ENCODE results near the gene FLII.

Gene FLII

DNA sequence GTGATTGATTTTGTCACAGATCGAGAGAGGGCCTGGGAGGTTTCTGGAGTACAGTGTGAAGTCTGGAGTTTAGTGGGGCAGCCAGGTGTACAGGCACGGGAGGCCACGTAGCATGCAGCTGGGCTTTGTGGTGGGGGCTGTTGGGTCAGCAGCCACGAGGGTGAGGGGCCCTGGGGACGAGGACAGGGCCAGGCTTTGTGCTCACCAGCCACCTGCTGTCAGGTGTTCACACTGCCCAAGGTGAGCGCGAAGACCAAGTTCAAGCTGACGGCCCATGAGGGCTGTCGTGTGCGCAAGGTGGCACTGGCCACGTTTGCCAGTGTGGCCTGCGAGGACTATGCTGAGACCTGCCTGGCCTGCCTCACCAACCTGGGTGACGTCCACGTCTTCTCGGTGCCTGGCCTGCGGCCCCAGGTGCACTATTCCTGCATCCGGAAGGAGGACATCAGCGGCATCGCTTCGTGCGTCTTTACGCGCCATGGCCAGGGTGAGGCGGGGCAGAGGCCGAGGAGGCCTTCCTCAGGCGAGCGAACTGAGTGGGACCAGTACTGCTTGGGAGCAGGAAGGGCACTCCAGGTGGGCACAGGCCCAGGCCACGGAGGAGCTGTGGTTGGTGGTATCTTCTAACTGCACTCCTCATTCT, 17.2 kb downstream of the FLII start:
- ATAC-seq: no peak

- no peak for ATAC-seq
These were observed 18.1 kb downstream of the FLII start for GRCh38 chr17:18240449-18240848.

- no peak for ATAC-seq
These were observed 20.2 kb downstream of the FLII start for GRCh38 chr17:18238299-18238698.

- ATAC-seq: no peak
These were observed 21.1 kb downstream of the FLII start for GRCh38 chr17:18237461-18237860.

GRCh38 chr17:18236494-18236893, 22.0 kb downstream of the FLII start:
- no peak for ATAC-seq

- ATAC-seq: peak; percentile 57 to 58
These were observed 22.7 kb downstream of the FLII start for GRCh38 chr17:18235743-18236256.

DNA sequence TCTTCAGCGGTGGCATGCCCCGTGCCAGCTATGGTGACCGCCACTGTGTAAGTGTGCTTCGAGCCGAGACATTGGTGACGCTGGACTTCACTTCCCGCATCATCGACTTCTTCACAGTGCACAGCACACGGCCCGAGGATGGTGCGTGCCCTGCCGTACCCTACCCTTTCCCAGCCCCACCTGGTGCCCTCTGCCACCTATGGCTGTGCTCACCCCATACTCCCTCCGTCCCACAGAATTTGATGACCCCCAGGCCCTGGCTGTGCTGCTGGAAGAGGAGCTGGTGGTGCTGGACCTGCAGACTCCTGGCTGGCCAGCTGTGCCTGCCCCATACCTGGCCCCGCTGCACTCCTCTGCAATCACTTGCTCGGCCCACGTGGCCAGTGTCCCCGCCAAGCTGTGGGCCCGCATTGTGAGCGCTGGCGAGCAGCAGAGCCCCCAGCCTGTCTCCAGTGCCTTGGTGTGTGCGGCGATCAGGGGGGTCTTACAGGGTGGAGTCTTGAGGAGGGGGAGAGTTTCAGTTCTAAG, 23.6 kb downstream of the FLII start:
- no peak for ATAC-seq

- no peak for ATAC-seq
These were observed 24.6 kb downstream of the FLII start for GRCh38 chr17:18233803-18234518.

- no peak for ATAC-seq
These were observed 27.4 kb downstream of the FLII start for GRCh38 chr17:18231164-18231563.

DNA sequence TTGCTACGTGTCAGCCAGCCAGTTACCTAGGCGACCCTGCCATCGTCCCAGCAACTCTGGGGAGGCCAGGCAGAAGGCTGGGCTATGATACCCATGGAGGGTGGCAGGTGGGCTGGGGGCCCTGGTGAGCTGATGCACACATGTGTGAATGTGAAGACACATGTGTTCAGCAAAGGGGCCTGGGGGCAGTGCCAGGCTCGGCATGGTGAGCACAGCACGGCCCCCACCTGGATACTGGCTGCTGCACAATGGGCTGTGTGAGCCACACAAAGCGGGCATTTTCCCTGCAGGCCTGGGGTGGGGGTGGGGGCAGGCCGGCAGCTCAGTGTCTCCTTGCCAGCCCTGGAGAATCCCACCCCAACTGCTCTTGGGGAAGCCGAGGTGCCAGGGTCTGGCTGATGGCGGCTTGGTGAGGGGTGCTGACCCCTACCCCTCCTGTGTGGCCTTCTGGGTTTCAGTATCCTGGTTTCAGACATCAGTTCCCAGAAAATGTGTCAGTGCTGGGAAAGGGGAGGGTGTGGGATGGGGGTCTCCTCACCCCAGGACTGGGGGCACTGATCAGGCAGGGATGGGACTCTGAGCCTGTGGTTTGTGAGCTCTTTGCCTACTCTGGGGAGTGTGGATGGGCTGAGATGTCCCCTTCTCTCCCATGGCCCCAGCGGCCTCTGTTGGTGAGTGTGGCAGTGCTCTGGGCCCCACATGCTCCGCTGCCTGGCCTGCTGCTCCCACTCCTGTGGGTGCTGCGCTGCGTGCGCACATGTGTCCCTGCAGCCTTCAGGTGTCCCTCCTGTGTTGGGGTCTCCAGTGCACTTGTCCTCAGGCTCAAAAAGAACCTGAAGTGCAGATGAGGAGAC, 28.0 kb downstream of the FLII start:
- no peak for ATAC-seq

DNA sequence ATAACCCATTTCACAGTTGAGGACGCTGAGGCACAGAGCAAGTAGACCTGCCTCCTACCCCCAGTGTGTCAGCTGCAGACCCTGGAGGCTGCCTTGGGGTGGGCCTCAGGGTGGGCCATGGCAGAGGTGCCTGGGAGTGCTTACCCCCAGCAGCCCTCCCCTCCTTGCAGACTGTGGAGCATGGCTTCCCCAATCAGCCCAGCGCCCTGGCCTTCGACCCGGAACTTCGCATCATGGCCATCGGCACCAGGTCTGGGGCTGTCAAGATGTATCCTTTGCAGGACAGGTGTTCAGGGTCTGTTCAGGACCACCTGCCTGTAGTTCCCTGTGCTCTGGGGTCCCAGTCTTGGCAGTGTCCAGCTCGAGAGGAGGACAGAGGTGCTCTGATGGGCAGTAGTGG, 28.8 kb downstream of the FLII start:
- no peak for ATAC-seq

GRCh38 chr17:18229254-18229653, 29.3 kb downstream of the FLII start:
- no peak for ATAC-seq

DNA sequence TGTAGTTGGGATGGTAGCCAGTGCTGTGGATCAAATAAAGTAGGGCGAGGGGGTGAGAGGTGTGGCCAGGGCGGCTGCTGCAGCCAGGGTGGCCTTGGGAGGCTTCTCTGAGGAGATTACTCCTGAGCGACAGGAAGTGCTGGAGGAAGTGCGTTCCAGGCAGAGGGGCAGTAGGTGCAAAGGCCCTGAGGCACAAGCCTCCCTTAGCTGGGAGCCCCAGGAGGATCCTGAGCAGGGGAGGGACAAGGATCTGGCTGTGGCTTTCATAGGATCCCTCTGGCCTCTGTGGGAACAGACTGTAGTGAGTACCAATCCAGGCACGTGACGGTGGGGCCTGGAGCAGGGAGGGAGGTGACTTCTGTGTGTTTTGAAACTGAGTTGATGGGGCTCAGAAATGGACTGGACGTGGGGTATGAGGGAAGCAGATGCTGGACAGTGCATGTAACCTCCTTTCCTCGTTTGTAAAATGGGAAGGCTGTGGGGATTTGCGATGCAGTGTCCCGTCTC, 30.3 kb downstream of the FLII start:
- no peak for ATAC-seq

DNA sequence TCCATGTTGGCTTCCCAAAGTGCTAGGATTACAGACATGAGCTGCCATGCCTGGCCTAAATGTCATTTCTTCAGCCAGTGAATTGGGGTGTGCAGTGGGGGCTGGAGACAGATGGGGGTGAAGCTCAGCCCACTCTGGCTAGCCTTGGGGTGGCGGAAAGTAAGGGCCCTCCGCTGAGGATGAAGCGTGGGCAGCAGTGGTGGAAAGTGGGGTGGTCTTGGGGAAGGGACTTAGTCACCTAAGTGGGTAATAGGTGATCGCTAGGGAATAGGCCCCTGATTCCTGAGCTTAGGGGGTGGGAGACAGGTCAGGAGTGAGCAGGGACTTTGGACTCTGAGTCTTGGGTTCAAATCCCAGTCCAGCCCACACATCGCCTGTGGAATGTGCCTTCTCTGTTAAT, 30.9 kb downstream of the FLII start:
- ATAC-seq: no peak

GRCh38 chr17:18226284-18226945, 32.1 kb downstream of the FLII start:
- no peak for ATAC-seq

DNA sequence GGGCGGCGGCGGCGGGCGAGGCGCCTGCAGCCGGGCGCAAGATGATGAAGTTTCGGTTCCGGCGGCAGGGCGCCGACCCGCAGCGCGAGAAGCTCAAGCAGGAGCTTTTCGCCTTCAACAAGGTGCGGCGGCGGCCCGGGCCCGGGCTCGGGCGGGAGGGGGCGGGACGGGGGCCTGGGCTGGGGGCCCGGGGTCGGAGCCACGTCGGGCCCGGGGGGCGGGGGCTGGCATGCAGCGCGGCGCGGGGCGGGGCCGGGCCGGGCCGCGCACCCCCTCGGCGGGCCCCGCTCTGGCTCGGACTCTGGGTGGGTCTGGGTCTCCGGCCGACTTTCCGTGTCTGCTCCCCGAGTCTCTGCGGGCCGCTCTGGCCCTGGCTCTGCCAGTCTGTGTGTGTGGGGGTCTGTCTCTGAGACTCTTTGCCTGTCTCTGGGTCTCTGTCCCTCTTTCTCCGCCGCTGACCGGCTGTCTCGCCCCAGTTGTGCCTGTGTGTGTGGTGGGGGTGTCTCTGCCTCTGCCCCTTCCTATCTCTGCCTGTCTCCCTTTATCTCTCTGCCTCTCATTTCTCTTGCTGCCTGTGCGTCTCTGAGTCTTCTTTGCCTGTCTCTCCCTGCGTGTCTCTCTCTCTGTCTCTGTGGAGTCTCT, 32.8 kb downstream of the FLII start:
- ATAC-seq: peak in 1 of 2 donors; percentile 29

- ATAC-seq: peak; percentile 95 to 97
These were observed 33.4 kb downstream of the FLII start, which contains the start of gene LLGL1 for GRCh38 chr17:18225121-18225641. TSS of gene LLGL1 (plus strand) at chr17:18225635. CDS start at chr17:18225683, 48 bp downstream.

GRCh38 chr17:18224387-18225120, 34.0 kb downstream of the FLII start:
- ATAC-seq: no peak

GRCh38 chr17:18224053-18224386, 34.5 kb downstream of the FLII start:
- no peak for ATAC-seq

DNA sequence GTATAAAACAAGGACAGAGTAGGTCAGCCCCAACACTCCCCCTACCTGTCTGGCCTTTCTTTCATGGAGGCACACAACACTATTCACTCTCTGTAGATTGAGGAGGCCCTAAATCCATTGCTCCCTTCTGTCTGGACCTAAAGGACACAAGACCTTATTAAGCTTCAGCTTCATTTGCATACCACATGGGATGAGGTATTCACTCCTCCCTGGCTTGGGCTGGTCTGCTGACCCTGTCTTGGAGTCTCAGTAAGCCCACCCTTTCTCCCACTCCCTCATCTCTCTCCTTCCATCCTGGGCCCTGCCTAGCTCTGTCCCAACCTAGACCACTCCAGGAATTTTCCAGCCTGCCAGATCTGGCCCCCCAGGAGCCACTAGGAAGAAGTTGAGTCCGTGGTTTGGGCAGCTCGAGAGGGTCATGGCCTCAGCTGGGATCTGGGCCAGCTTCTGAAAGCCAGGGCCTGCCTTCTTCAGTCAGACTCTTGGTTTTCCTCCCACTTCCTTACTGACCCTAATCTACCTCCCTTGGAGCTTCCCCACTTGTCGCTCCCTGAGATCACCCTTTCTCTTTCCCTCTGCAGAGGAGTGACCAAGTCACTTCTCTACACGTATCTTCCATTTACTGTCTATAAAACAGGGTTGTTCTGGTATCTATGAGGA, 39.7 kb downstream of the FLII start:
- no peak for ATAC-seq
